ENCODE data around the gene UBR4. TPM values are rescaled to one million over a fixed set of nuclear protein-coding genes. Genes with fewer than 3 reads are reported as not detected.

UBR4 gene
- total RNA-seq, 2 experiments from 2014 or later: 121 to 126 TPM

DNA sequence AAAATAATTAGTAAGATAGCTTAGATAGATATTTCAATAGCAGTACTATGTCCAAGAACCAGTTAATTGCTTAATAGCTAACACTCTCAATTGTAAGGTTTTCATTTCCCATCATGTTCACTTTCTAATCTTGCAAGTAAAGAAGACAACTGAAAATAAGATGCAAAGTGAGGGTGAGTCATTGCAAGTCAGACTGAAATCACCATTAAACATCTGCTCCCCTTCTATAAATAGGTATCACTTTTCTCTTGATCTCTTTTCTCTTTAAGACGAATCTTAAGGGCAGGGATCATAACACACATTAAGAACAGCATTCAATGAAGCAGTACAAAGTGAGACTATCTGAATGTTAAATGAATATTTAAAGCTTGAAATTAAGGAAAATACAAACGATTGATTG, 40.4 kb downstream of the UBR4 start:
- intact Hi-C loops (cut with micrococcal nuclease; ENCODE audit: unreplicated experiment): no loop called here
- Histone ChIP-seq H3K4me2 (ENCODE audit: low read length) (no peak overlapping the region), H3K27ac (ENCODE audit: low read depth, low read length, poor library complexity, severe bottlenecking) (no peak overlapping the region), H3K36me3 (ENCODE audit: insufficient read depth, low read length) (peaks cover 98% of the 10 kb centered on the region), H3K9me2 (ENCODE audit: insufficient read depth, low read length) (no peaks in the 10 kb centered on the region), H3K4me1 (ENCODE audit: insufficient read depth, low read length, poor library complexity, severe bottlenecking) (peaks cover 3% of the 10 kb centered on the region), H3K9me3 (ENCODE audit: low read length) (no peaks in the 10 kb centered on the region), H3K4me3 (ENCODE audit: low read depth, low read length, poor library complexity, severe bottlenecking) (no peak overlapping the region), H3K79me2 (ENCODE audit: insufficient read depth, low read depth, low read length) (no peaks in the 10 kb centered on the region), H2AFZ (ENCODE audit: low read length) (no peak overlapping the region), H4K20me1 (ENCODE audit: insufficient read depth, low read length) (no peaks in the 10 kb centered on the region)
- CTCF ChIA-PET (ENCODE audit: unreplicated experiment): no interaction called here
- POLR2A ChIA-PET: interaction anchor here (0.9 to 1.0 kb wide), 3 partner anchors 9 to 29 kb away, joined by 3 to 4 read pairs (median 3); no protein-coding TSS in a partner anchor
- BruUV-seq (replicated peaks): no TSS peak
- TF ChIP-seq EZH2phosphoT487 (IDR thresholded peaks at IDR 0.05; ENCODE audit: borderline replicate concordance, low read depth, low read length): no peak
- TF ChIP-seq, protein P1, sequence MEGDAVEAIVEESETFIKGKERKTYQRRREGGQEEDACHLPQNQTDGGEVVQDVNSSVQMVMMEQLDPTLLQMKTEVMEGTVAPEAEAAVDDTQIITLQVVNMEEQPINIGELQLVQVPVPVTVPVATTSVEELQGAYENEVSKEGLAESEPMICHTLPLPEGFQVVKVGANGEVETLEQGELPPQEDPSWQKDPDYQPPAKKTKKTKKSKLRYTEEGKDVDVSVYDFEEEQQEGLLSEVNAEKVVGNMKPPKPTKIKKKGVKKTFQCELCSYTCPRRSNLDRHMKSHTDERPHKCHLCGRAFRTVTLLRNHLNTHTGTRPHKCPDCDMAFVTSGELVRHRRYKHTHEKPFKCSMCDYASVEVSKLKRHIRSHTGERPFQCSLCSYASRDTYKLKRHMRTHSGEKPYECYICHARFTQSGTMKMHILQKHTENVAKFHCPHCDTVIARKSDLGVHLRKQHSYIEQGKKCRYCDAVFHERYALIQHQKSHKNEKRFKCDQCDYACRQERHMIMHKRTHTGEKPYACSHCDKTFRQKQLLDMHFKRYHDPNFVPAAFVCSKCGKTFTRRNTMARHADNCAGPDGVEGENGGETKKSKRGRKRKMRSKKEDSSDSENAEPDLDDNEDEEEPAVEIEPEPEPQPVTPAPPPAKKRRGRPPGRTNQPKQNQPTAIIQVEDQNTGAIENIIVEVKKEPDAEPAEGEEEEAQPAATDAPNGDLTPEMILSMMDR (conservative IDR thresholded peaks at IDR 0.05; ENCODE audit: low read length): no peak
- no peak for DNase-seq (ENCODE audit: low spot score)

DNA sequence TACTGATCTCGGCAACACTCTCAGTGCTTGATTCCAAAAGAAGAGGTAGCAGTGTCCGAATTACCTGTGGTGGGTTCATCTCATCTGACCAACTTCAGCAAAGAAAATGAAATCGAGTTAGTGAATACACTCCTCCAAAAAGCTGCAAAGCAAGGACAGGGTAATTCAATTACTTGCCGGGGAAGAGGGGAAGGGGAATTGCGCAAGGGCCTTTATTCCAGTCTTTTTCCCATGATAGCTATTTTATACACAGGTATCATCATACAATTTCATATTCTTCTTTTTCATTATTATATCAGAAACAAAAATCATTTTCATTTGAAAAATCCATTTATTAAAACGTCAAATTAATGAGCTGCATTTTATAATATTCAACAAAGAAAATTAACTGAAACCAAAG, 42.9 kb downstream of the UBR4 start:
- DNase-seq (ENCODE audit: low spot score): no peak
- intact Hi-C loops (cut with micrococcal nuclease; ENCODE audit: unreplicated experiment): no loop called here
- Histone ChIP-seq H3K27ac (ENCODE audit: low read depth, low read length, poor library complexity, severe bottlenecking) (no peak overlapping the region), H3K36me3 (ENCODE audit: insufficient read depth, low read length) (peaks cover 99% of the 10 kb centered on the region), H4K20me1 (ENCODE audit: insufficient read depth, low read length) (no peaks in the 10 kb centered on the region), H3K9me3 (ENCODE audit: low read length) (no peaks in the 10 kb centered on the region), H3K79me2 (ENCODE audit: insufficient read depth, low read depth, low read length) (no peaks in the 10 kb centered on the region), H3K4me3 (ENCODE audit: low read depth, low read length, poor library complexity, severe bottlenecking) (no peak overlapping the region), H3K4me2 (ENCODE audit: low read length) (no peak overlapping the region), H3K4me1 (ENCODE audit: insufficient read depth, low read length, poor library complexity, severe bottlenecking) (peaks cover 3% of the 10 kb centered on the region), H2AFZ (ENCODE audit: low read length) (no peak overlapping the region), H3K9me2 (ENCODE audit: insufficient read depth, low read length) (no peaks in the 10 kb centered on the region)
- POLR2A ChIA-PET: interaction anchor here (1.0 kb wide), 1 partner anchor 255 kb away, joined by 3 read pairs; no protein-coding TSS in a partner anchor
- no TSS peak for BruUV-seq (replicated peaks)
- CTCF ChIA-PET (ENCODE audit: unreplicated experiment): no interaction called here
- TF ChIP-seq, protein P1 (conservative IDR thresholded peaks at IDR 0.05; ENCODE audit: low read length): no peak
- no peak for TF ChIP-seq EZH2phosphoT487 (IDR thresholded peaks at IDR 0.05; ENCODE audit: borderline replicate concordance, low read depth, low read length)

DNA sequence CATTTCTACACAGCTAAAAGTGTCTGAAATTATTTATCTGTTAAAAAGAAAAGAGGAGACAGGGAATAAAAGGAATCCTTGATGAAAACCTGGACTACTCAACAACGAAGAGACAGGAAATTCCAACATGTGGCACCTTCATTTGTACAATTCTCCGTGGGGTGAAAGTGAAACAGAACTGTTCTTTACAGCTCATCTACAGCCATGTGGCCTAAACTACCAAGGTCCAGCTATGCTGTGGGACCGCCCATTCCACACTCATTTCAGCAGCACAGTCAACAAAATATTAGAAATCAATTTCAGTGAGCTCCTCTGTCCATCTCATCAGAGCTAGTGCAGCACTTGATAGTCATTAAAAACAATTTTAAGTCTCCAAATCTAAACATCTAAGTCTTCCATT, 44.0 kb downstream of the UBR4 start:
- H3K79me2 ChIP-seq (ENCODE audit: insufficient read depth, low read depth, low read length): no peaks in the 10 kb centered on the region
- no peak overlapping the region for H3K4me2 ChIP-seq (ENCODE audit: low read length)
- H2AFZ ChIP-seq (ENCODE audit: low read length): no peak overlapping the region
- ChIA-PET CTCF (ENCODE audit: unreplicated experiment) (no interaction called here), POLR2A (interaction anchor here (0.6 to 1.8 kb wide), 4 partner anchors 17 to 162 kb away, joined by 3 to 5 read pairs (median 4); no protein-coding TSS in a partner anchor)
- no TSS peak for BruUV-seq (replicated peaks)
- H4K20me1 ChIP-seq (ENCODE audit: insufficient read depth, low read length): no peaks in the 10 kb centered on the region
- DNase-seq (ENCODE audit: low spot score): no peak
- peaks cover 99% of the 10 kb centered on the region for H3K36me3 ChIP-seq (ENCODE audit: insufficient read depth, low read length)
- H3K9me3 ChIP-seq (ENCODE audit: low read length): no peaks in the 10 kb centered on the region
- no peak for TF ChIP-seq EZH2phosphoT487 (IDR thresholded peaks at IDR 0.05; ENCODE audit: borderline replicate concordance, low read depth, low read length)
- TF ChIP-seq, protein P1 (conservative IDR thresholded peaks at IDR 0.05; ENCODE audit: low read length): no peak
- no peaks in the 10 kb centered on the region for H3K9me2 ChIP-seq (ENCODE audit: insufficient read depth, low read length)
- intact Hi-C loops (cut with micrococcal nuclease; ENCODE audit: unreplicated experiment): no loop called here
- peaks cover 3% of the 10 kb centered on the region for H3K4me1 ChIP-seq (ENCODE audit: insufficient read depth, low read length, poor library complexity, severe bottlenecking)
- no peak overlapping the region for H3K27ac ChIP-seq (ENCODE audit: low read depth, low read length, poor library complexity, severe bottlenecking)
- H3K4me3 ChIP-seq (ENCODE audit: low read depth, low read length, poor library complexity, severe bottlenecking): no peak overlapping the region

Data from OCI-LY7 (cell line).